ENCODE measurements around the gene CCDC134. TPM values are rescaled to one million over a fixed set of nuclear protein-coding genes. Genes with fewer than 3 reads are reported as not detected.

Gene CCDC134
- polyA plus RNA-seq, 1 donor (not counting 4 experiments of a cell fraction or from before 2014, with no cell fraction given), result 4.1 TPM

GRCh38 chr22:41870786-41871185 is 70.3 kb downstream of the CCDC134 start:
- dilution Hi-C loops (cut with MboI; ENCODE audit: extremely low pct_ligation_motif_present, low sequenced_read_pairs), result no loop called here
- TF ChIP-seq CTCF (optimal IDR thresholded peaks at IDR 0.05 in 1 of 3, IDR thresholded peaks at IDR 0.05 in 1 of 3, conservative IDR thresholded peaks at IDR 0.05 in 1 of 3; ENCODE audit: extremely low read depth in 1 of 3, insufficient read depth in 2 of 3, low read length in 3 of 3) (no peak), EZH2 (IDR thresholded peaks at IDR 0.05; ENCODE audit: low read length) (no peak)
- H3K4me2 ChIP-seq (ENCODE audit: control insufficient read depth, extremely low read depth, insufficient read depth, low read depth, low read length), result no peak overlapping the region
- H3K4me1 ChIP-seq (ENCODE audit: control insufficient read depth, extremely low read depth, insufficient read depth, low read length), result no peaks in the 10 kb centered on the region
- no peak overlapping the region for H2AFZ ChIP-seq (ENCODE audit: control insufficient read depth, low read length)
- H3K79me2 ChIP-seq (ENCODE audit: control insufficient read depth, insufficient read depth, low read length), result peaks cover 20% of the 10 kb centered on the region
- no peak overlapping the region for H3K27ac ChIP-seq (ENCODE audit: control insufficient read depth, insufficient read depth, low read length)
- peaks cover 33 to 54% of the 10 kb centered on the region in 2 experiments for H3K36me3 ChIP-seq (ENCODE audit: control insufficient read depth in 2 of 2, extremely low read depth in 1 of 2, insufficient read depth in 2 of 2, low read length in 2 of 2)
- FAIRE-seq (no peak), DNase-seq (ENCODE audit: low read depth, low spot score) (no peak)
- no peaks in the 10 kb centered on the region for H3K27me3 ChIP-seq (ENCODE audit: control insufficient read depth, extremely low read depth, insufficient read depth, low read length)
- peaks cover 9% of the 10 kb centered on the region for H4K20me1 ChIP-seq (ENCODE audit: control insufficient read depth, extremely low read depth, insufficient read depth, low read length)
- no peaks in the 10 kb centered on the region for H3K9me3 ChIP-seq (ENCODE audit: control insufficient read depth, low read depth, low read length)
- H3K4me3 ChIP-seq (ENCODE audit: control insufficient read depth in 2 of 3, extremely low read depth in 1 of 3, insufficient read depth in 2 of 3, low read depth in 1 of 3, low read length in 3 of 3), result no peak overlapping the region
- H3K9ac ChIP-seq (ENCODE audit: control insufficient read depth, extremely low read depth, insufficient read depth, low read length), result no peak overlapping the region
- H3K9me1 ChIP-seq (ENCODE audit: control insufficient read depth, extremely low read depth, insufficient read depth, low read length), result no peaks in the 10 kb centered on the region

DNA sequence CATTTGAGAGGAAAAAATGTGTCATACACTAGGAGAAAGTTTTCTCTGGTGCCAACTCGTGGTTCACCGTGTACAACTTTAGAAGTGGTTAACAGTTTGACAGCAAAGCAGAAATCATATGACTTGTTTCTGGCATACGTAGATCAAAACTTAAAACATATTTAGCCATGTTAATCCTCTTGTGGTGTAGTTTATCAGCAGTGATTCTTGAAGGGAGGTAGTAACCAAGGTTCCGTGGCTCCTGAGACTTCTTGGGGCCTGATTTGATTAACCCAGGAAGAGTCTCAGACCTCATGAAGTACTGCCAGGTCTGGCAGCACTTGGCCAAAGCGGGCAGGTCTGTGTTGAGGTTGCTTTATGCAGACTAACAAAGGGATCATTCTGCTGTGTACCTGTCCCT is 72.9 kb downstream of the CCDC134 start:
- FAIRE-seq (no peak), DNase-seq (ENCODE audit: low read depth, low spot score) (no peak)
- H3K36me3 ChIP-seq (ENCODE audit: control insufficient read depth in 2 of 2, extremely low read depth in 1 of 2, insufficient read depth in 2 of 2, low read length in 2 of 2), result peaks cover 36 to 53% of the 10 kb centered on the region in 2 experiments
- H3K4me3 ChIP-seq (ENCODE audit: control insufficient read depth in 2 of 3, extremely low read depth in 1 of 3, insufficient read depth in 2 of 3, low read depth in 1 of 3, low read length in 3 of 3), result no peak overlapping the region
- no peaks in the 10 kb centered on the region for H4K20me1 ChIP-seq (ENCODE audit: control insufficient read depth, extremely low read depth, insufficient read depth, low read length)
- H2AFZ ChIP-seq (ENCODE audit: control insufficient read depth, low read length), result no peak overlapping the region
- H3K27me3 ChIP-seq (ENCODE audit: control insufficient read depth, extremely low read depth, insufficient read depth, low read length), result no peaks in the 10 kb centered on the region
- H3K4me1 ChIP-seq (ENCODE audit: control insufficient read depth, extremely low read depth, insufficient read depth, low read length), result no peaks in the 10 kb centered on the region
- no peaks in the 10 kb centered on the region for H3K9me1 ChIP-seq (ENCODE audit: control insufficient read depth, extremely low read depth, insufficient read depth, low read length)
- H3K79me2 ChIP-seq (ENCODE audit: control insufficient read depth, insufficient read depth, low read length), result peaks cover 2% of the 10 kb centered on the region
- no peak overlapping the region for H3K9ac ChIP-seq (ENCODE audit: control insufficient read depth, extremely low read depth, insufficient read depth, low read length)
- no peak overlapping the region for H3K27ac ChIP-seq (ENCODE audit: control insufficient read depth, insufficient read depth, low read length)
- dilution Hi-C loops (cut with MboI; ENCODE audit: extremely low pct_ligation_motif_present, low sequenced_read_pairs), result no loop called here
- no peak for TF ChIP-seq CTCF (optimal IDR thresholded peaks at IDR 0.05 in 1 of 3, IDR thresholded peaks at IDR 0.05 in 1 of 3, conservative IDR thresholded peaks at IDR 0.05 in 1 of 3; ENCODE audit: extremely low read depth in 1 of 3, insufficient read depth in 2 of 3, low read length in 3 of 3)
- no peak for TF ChIP-seq EZH2 (IDR thresholded peaks at IDR 0.05; ENCODE audit: low read length)
- H3K9me3 ChIP-seq (ENCODE audit: control insufficient read depth, low read depth, low read length), result no peaks in the 10 kb centered on the region
- H3K4me2 ChIP-seq (ENCODE audit: control insufficient read depth, extremely low read depth, insufficient read depth, low read depth, low read length), result no peak overlapping the region

Measured in keratinocyte (primary cell).